SIG-M5 treated with dmso at 0.1 percent for 504 hours (cell line): ENCODE data around the gene AKAP13.
"Not testable (repeated sequence)": the region's sequence is repeated elsewhere in the genome, so short reads cannot be mapped to it uniquely, and the experiment has no call there.

ENCODE experiments used
- DNase-seq: peaks from one replicate; lab custom pipeline; 2025; ENCODE audit not compliant: unreplicated experiment; lab: John Stamatoyannopoulos, UW

The AKAP13 gene

GRCh38 chr15:85475711-85476110 lies 95.3 kb downstream of the AKAP13 start:
- DNase-seq: no peak

DNA sequence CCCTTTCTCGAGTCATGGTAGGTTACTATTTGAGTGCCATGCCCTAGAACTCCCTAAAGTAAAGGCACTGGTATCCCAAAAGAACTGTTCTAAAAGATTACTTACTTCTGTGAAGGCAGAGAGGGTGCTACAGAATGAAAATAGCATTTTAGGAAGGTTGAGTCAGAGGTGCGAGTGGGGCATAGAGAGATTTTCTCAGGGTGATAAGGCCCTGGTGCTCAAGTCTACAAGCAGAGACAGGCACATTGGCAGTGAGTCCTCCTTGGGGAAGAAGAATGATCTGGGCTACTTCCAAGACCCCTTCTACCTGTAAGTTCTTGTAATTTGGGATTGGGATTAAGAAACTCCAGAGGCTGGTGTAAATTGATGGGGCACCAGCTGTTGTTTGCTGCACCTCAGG lies 96.7 kb downstream of the AKAP13 start:
- no peak for DNase-seq

DNA sequence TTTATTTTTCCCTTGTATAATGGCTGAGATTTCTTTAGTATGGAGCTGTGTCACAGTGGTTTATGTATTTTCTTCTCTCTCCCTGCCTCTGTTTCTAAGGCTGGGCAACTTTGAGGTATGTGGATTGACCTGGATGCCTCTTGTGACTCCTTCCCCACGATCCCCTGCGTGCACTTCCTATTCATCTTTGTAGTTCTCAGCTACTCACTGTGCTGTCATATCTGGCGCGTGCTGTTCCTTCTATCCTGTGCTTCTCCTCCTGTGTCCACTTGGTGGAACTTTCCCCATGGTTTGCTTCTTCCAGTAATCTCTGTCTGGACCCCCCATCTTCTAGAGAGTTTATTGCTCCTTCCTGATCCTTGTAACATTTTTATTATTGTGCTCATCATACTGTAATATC lies 97.3 kb downstream of the AKAP13 start:
- no peak for DNase-seq

DNA sequence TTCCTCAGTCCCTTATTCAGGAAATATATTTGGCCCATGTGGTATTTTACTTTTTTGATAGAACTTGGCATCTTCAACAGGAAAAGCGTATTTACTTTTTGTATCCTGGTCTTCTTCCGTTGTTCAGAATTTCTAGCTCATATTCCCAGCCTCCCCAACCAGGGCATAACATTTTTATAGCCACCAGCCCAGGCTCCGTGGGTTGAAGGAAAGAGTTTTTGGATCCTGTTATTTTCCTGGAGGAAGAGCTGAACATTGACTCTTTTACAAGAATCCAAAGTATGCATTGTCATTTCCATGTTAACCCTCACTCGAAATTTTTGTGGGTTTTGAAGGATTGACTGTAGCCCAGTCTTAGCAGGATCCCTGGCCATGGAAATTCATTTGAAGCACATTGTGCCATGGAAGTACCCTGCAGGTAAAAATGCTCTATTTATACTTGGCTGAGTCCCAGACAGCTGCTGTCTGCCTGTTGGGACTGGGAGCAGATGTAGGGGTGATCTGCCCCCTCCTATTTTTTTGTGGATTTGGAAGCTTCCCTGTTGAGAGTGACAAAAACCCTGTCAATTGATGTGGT lies 98.8 kb downstream of the AKAP13 start:
- DNase-seq: no peak

- DNase-seq: no peak
Measured at GRCh38 chr15:85480923-85481322, 100.5 kb downstream of the AKAP13 start.

DNA sequence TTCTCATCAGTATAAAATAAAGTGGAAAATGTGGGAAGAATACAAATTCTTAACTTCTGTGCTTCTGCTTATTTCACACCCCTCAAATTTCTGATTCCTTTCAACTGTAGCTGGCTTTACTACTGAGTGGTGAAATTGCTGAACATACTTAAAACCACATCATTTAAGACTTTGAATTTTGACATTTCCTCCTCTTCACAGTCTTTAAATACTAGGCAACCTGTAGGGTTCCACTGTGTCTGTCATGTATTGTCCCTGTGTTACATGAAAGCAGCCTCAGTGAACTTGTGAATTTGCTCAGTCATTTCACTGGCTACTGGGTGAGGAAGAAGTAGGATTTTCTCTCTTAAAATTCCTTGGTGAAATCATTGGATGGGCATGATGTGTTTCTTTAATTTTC lies 101.1 kb downstream of the AKAP13 start:
- not testable (repeated sequence) for DNase-seq

GRCh38 chr15:85482894-85483293 lies 102.5 kb downstream of the AKAP13 start:
- peak; percentile 76 for DNase-seq

GRCh38 chr15:85483955-85484354 lies 103.6 kb downstream of the AKAP13 start:
- DNase-seq: not testable (repeated sequence)

GRCh38 chr15:85484923-85485322 lies 104.5 kb downstream of the AKAP13 start:
- DNase-seq: not testable (repeated sequence)

GRCh38 chr15:85485956-85486567 lies 105.7 kb downstream of the AKAP13 start:
- DNase-seq: peak; percentile 75

GRCh38 chr15:85487796-85488195 lies 107.4 kb downstream of the AKAP13 start:
- DNase-seq: not testable (repeated sequence)

DNA sequence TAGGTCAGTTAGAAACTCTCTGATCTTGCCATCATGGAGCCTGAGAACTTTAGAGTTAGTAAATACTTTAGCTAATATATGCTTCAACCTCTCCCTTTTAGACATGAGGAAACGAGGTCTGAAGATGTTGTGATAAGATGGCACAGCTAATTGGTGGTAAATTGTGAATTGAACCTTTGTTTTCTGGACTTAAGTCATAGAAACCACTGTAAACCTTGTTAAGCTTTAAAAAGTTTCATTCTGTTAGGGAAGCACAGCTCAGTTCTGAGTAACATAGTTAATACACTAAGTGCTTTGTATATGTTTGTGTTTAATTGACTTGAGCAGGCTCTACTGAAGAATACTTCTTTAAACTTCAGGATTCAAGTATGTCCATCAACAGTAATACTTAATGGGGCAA lies 108.6 kb downstream of the AKAP13 start:
- no peak for DNase-seq

- no peak for DNase-seq
Measured at GRCh38 chr15:85489773-85490493, 109.5 kb downstream of the AKAP13 start.

DNA sequence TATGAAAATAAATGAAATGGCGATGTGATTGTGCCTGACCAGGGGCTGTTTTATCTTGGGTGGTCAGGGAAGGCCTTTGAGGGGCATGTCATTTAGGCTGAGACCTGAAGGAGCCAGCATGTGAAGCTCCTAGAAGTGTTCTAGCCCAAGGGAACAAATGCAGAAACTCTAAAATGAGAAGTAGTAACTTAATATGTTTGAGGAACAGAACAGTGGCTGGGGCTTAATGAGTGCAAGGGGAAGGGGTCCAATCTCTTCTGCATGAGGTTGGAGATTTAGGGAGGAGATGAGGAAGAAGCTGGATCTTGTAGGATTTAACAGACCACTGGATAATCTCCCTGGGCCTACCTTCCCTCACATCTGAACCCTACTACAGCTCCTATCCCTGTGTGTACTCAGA lies 110.5 kb downstream of the AKAP13 start:
- DNase-seq: no peak

- DNase-seq: no peak
Measured at GRCh38 chr15:85491691-85492090, 111.3 kb downstream of the AKAP13 start.

DNA sequence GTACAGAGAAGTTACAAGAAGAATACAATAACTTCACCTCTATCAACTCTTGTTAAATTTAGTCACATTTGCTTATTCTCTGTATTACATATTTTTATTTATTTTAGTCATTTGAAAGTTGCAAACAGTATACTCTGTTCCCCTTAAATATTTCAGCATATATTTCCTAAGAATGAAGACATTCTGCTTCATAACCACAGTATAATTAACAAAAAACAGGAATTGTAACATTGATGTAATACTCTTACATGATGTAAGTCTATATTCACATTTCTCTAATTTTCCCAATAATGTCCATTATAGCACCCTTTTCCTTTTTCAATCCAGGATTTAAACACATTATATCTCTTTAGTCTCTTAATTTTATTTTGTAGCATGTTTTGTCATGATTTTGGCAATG lies 112.0 kb downstream of the AKAP13 start:
- DNase-seq: no peak

DNA sequence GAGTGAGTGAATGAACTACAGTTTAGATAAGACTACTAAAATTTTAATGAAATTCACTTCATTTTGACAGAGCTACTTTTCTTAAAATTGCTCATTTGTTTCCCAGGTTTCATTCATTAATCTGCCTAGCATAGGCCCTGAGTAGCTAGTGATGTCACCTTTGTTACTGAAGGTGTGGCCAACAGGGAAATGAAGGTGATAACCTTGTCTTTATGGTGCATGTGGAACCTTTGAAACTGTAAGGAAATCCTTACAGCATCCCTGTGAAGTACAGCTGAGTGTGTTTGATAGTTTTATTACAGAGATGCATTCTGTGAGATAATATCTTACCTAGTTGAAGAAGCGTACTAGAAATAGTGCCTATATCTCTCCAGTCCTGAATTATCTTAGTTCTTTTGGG lies 112.9 kb downstream of the AKAP13 start:
- no peak for DNase-seq

- DNase-seq: no peak
Measured at GRCh38 chr15:85494048-85494777, 113.8 kb downstream of the AKAP13 start.

DNA sequence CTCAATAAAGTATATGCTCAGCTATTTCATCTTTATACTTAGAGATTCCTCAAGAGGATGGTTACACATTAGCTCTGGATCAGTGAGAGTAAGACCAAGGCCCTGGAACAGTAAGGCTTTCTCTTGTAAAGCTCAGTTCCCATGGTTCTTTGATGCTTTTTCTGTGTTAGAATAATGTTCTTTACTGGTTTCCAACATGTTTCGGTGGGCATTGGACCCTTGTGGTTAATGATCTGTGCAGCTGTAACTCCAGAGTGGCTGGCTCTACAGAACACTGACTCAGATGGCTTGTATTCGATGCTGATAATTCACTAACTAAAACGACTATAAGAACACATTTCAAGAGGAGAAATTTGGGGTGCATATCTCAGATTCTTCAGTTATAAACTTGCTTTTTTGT lies 114.7 kb downstream of the AKAP13 start:
- no peak for DNase-seq

DNA sequence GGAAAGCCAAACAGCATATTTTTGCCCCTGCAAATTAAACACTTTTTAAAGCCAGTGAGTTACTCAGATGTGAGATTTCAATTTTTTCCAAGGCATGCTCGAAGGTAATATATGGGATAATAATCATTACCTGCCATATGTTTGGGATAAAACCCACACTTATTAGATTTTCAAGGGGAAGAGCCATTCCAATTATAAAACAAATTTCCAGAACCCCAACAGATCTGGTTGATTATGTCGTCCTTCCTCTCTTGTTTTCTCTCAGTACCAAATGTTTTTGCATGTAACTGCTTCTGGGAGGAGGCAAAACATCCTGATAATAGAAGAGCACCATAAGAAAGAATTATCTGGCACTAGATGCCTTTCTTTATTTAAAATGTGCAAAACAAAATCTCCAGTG lies 115.1 kb downstream of the AKAP13 start:
- no peak for DNase-seq

DNA sequence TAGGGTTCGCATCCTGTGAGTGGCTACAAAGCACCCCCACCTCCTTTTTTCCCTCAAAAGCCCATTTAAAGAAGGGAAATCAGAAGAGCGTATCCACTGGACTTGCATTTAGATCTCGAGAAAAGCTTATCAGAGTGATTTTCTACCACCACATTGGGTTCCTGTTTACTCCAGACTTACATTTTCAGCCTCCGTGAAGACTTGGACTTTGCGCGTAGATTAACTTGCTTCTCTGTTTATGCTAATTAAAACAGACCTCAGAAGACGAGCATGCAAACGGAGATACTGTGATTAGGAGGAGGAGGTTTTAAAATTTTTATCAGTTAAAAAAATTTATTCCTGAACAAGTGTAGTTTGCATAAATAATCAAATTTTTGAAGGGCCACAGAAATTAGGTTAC lies 115.7 kb downstream of the AKAP13 start:
- no peak for DNase-seq
